H9 (cell line): ENCODE data around the gene WDR82. TPM values are rescaled to one million over a fixed set of nuclear protein-coding genes. Genes with fewer than 3 reads are reported as not detected.

ENCODE experiments used
- DNase-seq: peaks from one replicate; pipeline ENCODE4 v3.0.0-alpha.2; 2017
- H2AFZ ChIP-seq: one replicate; pipeline ENCODE4 v1.6.1; 2013; ENCODE audit warnings: mild to moderate bottlenecking, low read length, control low read depth, moderate library complexity
- H2AK5ac ChIP-seq: 2 replicates; pipeline ENCODE4 v1.6.1; 2013; ENCODE audit warnings: low read length, control low read depth, mixed read lengths; ENCODE audit not compliant: insufficient read length
- H2BK120ac ChIP-seq: one replicate; pipeline ENCODE4 v1.6.1; 2013; ENCODE audit warnings: low read depth, mild to moderate bottlenecking, low read length, control low read depth, inconsistent platforms; ENCODE audit not compliant: poor library complexity, severe bottlenecking
- H2BK12ac ChIP-seq: 2 replicates; pipeline ENCODE4 v1.6.1; 2013; ENCODE audit warnings: low read length, control low read depth, mixed read lengths, low read depth; ENCODE audit not compliant: insufficient read length
- H2BK15ac ChIP-seq: 2 replicates; pipeline ENCODE4 v1.6.1; 2013; ENCODE audit warnings: low read depth, low read length, control low read depth
- H2BK20ac ChIP-seq: one replicate; pipeline ENCODE4 v1.6.1; 2013; ENCODE audit warnings: low read depth, mild to moderate bottlenecking, low read length, control low read depth, inconsistent platforms; ENCODE audit not compliant: poor library complexity, severe bottlenecking
- H2BK5ac ChIP-seq: 2 replicates; pipeline ENCODE4 v1.6.1; 2013; ENCODE audit warnings: low read length, control low read depth, mixed read lengths; ENCODE audit not compliant: insufficient read length
- H3K14ac ChIP-seq: 2 replicates; pipeline ENCODE4 v1.6.1; 2013; ENCODE audit warnings: low read length, control low read depth; ENCODE audit not compliant: insufficient read depth
- H3K18ac ChIP-seq: 2 replicates; pipeline ENCODE4 v1.6.1; 2013; ENCODE audit warnings: low read depth, mild to moderate bottlenecking, mixed read lengths, low read length, control low read depth; ENCODE audit not compliant: insufficient read length
- H3K23ac ChIP-seq: 2 replicates; pipeline ENCODE4 v1.6.1; 2013; ENCODE audit warnings: low read length, control low read depth, mixed read lengths, low read depth; ENCODE audit not compliant: insufficient read length
- H3K23me2 ChIP-seq: 2 replicates; pipeline ENCODE4 v1.6.1; 2013; ENCODE audit warnings: low read depth, mild to moderate bottlenecking, mixed read lengths, low read length, control low read depth; ENCODE audit not compliant: insufficient read length, poor library complexity, severe bottlenecking
- H3K27ac ChIP-seq: 2 replicates; pipeline ENCODE4 v1.5.1; 2013; ENCODE audit warnings: low read length, control low read depth, mixed read lengths, low read depth; ENCODE audit not compliant: insufficient read length
- H3K27me3 ChIP-seq: 2 replicates; pipeline ENCODE4 v1.6.1; 2013; ENCODE audit warnings: low read length, control low read depth, inconsistent platforms; ENCODE audit not compliant: insufficient read depth
- H3K4ac ChIP-seq: 2 replicates; pipeline ENCODE4 v1.6.1; 2013; ENCODE audit warnings: low read depth, mild to moderate bottlenecking, control low read depth, inconsistent platforms, low read length, moderate library complexity
- H3K4me1 ChIP-seq: 2 replicates; pipeline ENCODE4 v1.6.1; 2013; ENCODE audit warnings: low read length, control low read depth, inconsistent platforms; ENCODE audit not compliant: insufficient read depth
- H3K4me2 ChIP-seq: 2 replicates; pipeline ENCODE4 v1.6.1; 2013; ENCODE audit warnings: low read length, control low read depth, mixed read lengths; ENCODE audit not compliant: insufficient read length, insufficient read depth
- H3K56ac ChIP-seq: 2 replicates; pipeline ENCODE4 v1.6.1; 2013; ENCODE audit warnings: low read depth, mild to moderate bottlenecking, mixed read lengths, low read length, control low read depth; ENCODE audit not compliant: insufficient read length
- H3K79me1 ChIP-seq: 2 replicates; pipeline ENCODE4 v1.6.1; 2013; ENCODE audit warnings: low read depth, mild to moderate bottlenecking, moderate library complexity, low read length, control low read depth, inconsistent platforms; ENCODE audit not compliant: insufficient read depth, poor library complexity, severe bottlenecking
- H3K79me2 ChIP-seq: 2 replicates; pipeline ENCODE4 v1.6.1; 2013; ENCODE audit warnings: low read length, control low read depth, inconsistent platforms; ENCODE audit not compliant: insufficient read depth
- H3K9ac ChIP-seq: 2 replicates; pipeline ENCODE4 v1.6.1; 2013; ENCODE audit warnings: low read length, control low read depth, mixed read lengths; ENCODE audit not compliant: insufficient read length; ENCODE audit errors: extremely low read depth
- H3K9me3 ChIP-seq: one replicate; pipeline ENCODE4 v1.6.1; 2013; ENCODE audit warnings: low read depth, low read length, inconsistent platforms; ENCODE audit not compliant: control insufficient read depth
- H3T11ph ChIP-seq: one replicate; pipeline ENCODE4 v1.6.1; 2013; ENCODE audit warnings: mild to moderate bottlenecking, low read length, control low read depth, inconsistent platforms
- H4K20me1 ChIP-seq: one replicate; pipeline ENCODE4 v1.6.1; 2013; ENCODE audit not compliant: control insufficient read depth, insufficient read length, insufficient read depth
- H4K5ac ChIP-seq: 2 replicates; pipeline ENCODE4 v1.6.1; 2013; ENCODE audit warnings: low read depth, mild to moderate bottlenecking, mixed read lengths, low read length, control low read depth; ENCODE audit not compliant: insufficient read length
- H4K8ac ChIP-seq: replicated peaks from 2 replicates; pipeline ENCODE4 v1.6.1; 2013; ENCODE audit warnings: low read length, control low read depth, mixed read lengths, low read depth; ENCODE audit not compliant: insufficient read length
- H4K91ac ChIP-seq: 2 replicates; pipeline ENCODE4 v1.6.1; 2013; ENCODE audit warnings: low read depth, mild to moderate bottlenecking, moderate library complexity, mixed read lengths, low read length, control low read depth; ENCODE audit not compliant: insufficient read length
- H3K27ac Mint-ChIP-seq, 3 experiments: 2 replicates in 2 of 3; 3 replicates in 1 of 3; pipeline ENCODE4 v1.8.0; 2020 to 2021; ENCODE audit warnings: mixed read lengths in 3 of 3, mild to moderate bottlenecking in 1 of 3, moderate library complexity in 1 of 3
- H3K27me3 Mint-ChIP-seq: 2 replicates; pipeline ENCODE4 v1.8.0; 2021; ENCODE audit warnings: low read depth, mild to moderate bottlenecking, moderate library complexity, mixed read lengths
- H3K36me3 Mint-ChIP-seq, 3 experiments: 2 replicates in 2 of 3; 3 replicates in 1 of 3; pipeline ENCODE4 v1.8.0; 2020 to 2021; ENCODE audit warnings: low read depth in 3 of 3, mixed read lengths in 3 of 3; ENCODE audit not compliant: insufficient read depth in 1 of 3
- H3K4me1 Mint-ChIP-seq, 2 experiments: 2 replicates each; pipeline ENCODE4 v1.8.0; 2020; ENCODE audit warnings: mixed read lengths in 2 of 2
- H3K4me3 Mint-ChIP-seq, 2 experiments: 2 replicates in 1 of 2; 3 replicates in 1 of 2; pipeline ENCODE4 v1.8.0; 2020 to 2021; ENCODE audit warnings: mild to moderate bottlenecking in 2 of 2, mixed read lengths in 2 of 2, moderate library complexity in 1 of 2
- H3K9me3 Mint-ChIP-seq, 2 experiments: 2 replicates in 1 of 2; 3 replicates in 1 of 2; pipeline ENCODE4 v1.8.0; 2020; ENCODE audit warnings: mild to moderate bottlenecking in 2 of 2, mixed read lengths in 2 of 2, moderate library complexity in 1 of 2
- CTCF ChIP-seq: fragments of 200-600 bp; sonication (generic); conservative IDR thresholded peaks from 3 replicates; pipeline ENCODE4 v1.8.0; 2021; ENCODE audit warnings: antibody characterized with exemption, mild to moderate bottlenecking
- WGBS: extraction: QIAGEN DNeasy Blood & Tissue Kit; methylation state at CpG from one replicate; pipeline ENCODE4 v1.1.7; 2013; ENCODE audit warnings: missing lambda C conversion rate, low lambda C conversion rate, mixed read lengths; ENCODE audit not compliant: insufficient read length; ENCODE audit errors: extremely low coverage; 5-methylcytosine and 5-hydroxymethylcytosine counted together
- total RNA-seq: library from RNA; stranded (reverse); gene quantifications from 2 replicates; pipeline ENCODE4 v1.2.1, GENCODE V29; 2021

WDR82 gene
- total RNA-seq, 1 experiment from 2014 or later, result 83.1 TPM

DNA sequence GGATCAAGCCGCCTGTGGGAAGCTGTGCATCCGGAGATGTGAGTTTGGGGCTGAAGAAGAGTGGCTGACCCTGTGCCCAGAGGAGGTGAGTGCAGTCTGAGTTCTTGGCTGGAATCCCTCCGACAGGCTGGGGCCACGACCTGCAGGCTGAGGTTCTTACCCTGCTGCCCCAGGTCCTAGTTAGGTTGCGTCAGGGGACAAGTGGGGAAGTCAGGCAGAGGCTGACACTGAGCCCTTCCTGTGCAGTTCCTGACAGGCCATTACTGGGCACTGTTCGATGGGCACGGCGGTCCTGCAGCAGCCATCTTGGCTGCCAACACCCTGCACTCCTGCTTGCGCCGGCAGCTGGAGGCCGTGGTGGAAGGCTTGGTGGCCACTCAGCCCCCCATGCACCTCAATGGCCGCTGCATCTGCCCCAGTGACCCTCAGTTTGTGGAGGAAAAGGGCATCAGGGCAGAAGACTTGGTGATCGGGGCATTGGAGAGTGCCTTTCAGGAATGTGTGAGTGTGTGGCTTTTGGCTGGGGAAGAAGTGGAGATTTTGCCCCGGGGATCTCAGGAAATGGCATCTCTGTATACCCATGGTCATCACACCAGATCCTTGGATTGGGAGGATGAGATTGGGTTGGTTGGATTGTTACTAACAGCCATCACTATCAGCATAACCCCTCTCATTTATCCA lies 31.6 kb downstream of the WDR82 start:
- no peak overlapping the region for H3K56ac ChIP-seq
- no peaks in the 10 kb centered on the region for H3K9me3 ChIP-seq
- no peak overlapping the region for H2BK12ac ChIP-seq
- Mint-ChIP-seq H3K4me3 (peak overlapping the region; percentile 62 to 77), H3K27ac (no peak overlapping the region), H3K27me3 (peaks cover 46% of the 10 kb centered on the region), H3K36me3 (peaks cover under 1 to 35% (median 2%) of the 10 kb centered on the region in 3 experiments; a peak in 4 of 7 replicates), H3K4me1 (peaks cover 0 to 10% of the 10 kb centered on the region in 2 experiments; a peak in 3 of 4 replicates), H3K9me3 (peaks cover 0 to 5% of the 10 kb centered on the region in 2 experiments; a peak in 2 of 5 replicates)
- no peaks in the 10 kb centered on the region for H3K4me1 ChIP-seq
- peaks cover 3% of the 10 kb centered on the region for H3K23me2 ChIP-seq
- H4K8ac ChIP-seq, result no peak overlapping the region
- H3K23ac ChIP-seq, result no peak overlapping the region
- H2BK5ac ChIP-seq, result no peak overlapping the region
- H3K4ac ChIP-seq, result no peak overlapping the region
- H4K5ac ChIP-seq, result no peak overlapping the region
- H3K79me2 ChIP-seq, result no peaks in the 10 kb centered on the region
- no peak overlapping the region for H2BK15ac ChIP-seq
- no peak overlapping the region for H3K18ac ChIP-seq
- H4K91ac ChIP-seq, result no peak overlapping the region
- no peak overlapping the region for H2BK20ac ChIP-seq
- H3K9ac ChIP-seq, result no peak overlapping the region
- H2AFZ ChIP-seq, result no peak overlapping the region
- H3K79me1 ChIP-seq, result no peaks in the 10 kb centered on the region
- no peak overlapping the region for H2AK5ac ChIP-seq
- H3K4me2 ChIP-seq, result peak overlapping the region; percentile 59
- peak; percentile 28 for DNase-seq
- H3K27me3 ChIP-seq, result peaks cover 14% of the 10 kb centered on the region; the same call in 1 of the 2 replicates
- no peaks in the 10 kb centered on the region for H4K20me1 ChIP-seq
- no CpG with 5 or more reads among the region's 14 CpGs for WGBS
- no peak for TF ChIP-seq CTCF
- H2BK120ac ChIP-seq, result no peak overlapping the region
- H3K14ac ChIP-seq, result no peak overlapping the region
- H3T11ph ChIP-seq, result no peak overlapping the region
- H3K27ac ChIP-seq, result no peak overlapping the region
